Hepatic stellate cell (primary cell): ENCODE data around the gene AKR1E2.

Experiments used
- DNase-seq: peaks from one replicate; pipeline ENCODE4 v3.0.0; 2011; ENCODE audit warnings: low spot score

AKR1E2 gene

DNA sequence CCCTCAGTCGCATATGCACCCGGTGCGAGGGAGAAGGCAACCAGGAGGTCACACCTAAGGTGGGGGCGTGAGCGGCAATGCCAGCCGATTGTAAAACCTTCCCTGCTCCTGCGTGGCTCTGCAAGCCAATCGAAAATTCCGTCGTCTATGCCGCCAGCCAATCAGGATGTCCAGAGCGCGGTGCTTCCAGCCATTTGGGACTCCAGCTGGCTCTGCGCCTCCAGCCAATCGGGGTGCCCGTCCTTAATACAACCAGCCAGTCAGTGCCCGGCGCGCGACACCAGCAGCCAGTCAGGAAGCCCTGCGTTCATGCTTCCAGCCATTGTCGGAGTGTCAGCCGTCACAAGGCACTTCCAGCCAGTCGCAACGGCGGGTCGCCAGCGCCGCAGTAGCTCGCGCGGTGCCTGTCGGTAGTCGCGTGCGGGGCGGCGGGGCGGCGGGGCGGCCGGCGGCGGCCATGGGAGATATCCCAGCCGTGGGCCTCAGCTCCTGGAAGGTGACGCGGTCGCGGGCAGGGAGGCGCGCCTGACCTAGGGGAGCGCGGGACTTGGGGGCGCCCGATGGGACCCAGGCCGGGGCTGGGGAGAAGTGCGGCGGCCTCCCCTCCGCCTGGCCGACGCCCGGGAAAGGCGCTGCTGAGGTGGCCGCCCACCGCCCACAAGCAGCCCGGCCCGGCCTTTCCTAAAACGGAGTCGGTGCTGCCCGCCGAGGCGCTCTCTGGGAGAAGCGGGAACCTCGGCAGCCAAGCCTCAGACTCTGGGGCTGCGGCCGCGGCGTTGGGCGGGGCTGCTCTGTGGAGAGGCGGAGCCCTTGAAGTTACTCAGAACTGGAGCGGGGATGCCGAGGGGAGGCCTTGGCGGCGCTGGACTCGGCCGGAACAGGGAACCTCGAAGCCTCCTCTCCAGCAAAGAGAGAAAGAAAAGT is at the start of gene AKR1E2:
AKR1E2 (plus strand) TSS at position 340 of the 924 bp plus-strand sequence; CDS start at position 458, 118 bp downstream.
- DNase-seq, result peak; percentile 88

DNA sequence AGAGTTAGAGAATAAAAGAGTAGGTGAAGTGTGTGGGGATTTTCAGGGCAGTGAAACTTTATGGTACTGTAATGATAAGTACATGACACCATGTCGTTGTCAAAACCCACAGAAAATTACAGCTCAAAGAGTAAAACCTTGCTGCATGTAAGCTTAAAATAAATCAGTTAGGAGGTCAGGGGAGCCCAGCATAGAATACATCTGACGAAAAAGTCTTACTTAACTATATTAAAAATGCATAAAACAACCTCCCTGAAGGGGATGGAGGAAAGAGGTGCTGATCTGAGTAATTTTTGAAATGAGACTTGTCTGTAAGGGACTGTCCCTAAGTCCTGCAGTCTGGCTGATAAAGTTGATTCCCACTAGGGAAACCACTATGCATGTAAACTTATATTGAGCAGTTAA is 49.8 kb upstream of the AKR1E2 start:
- no peak for DNase-seq

DNA sequence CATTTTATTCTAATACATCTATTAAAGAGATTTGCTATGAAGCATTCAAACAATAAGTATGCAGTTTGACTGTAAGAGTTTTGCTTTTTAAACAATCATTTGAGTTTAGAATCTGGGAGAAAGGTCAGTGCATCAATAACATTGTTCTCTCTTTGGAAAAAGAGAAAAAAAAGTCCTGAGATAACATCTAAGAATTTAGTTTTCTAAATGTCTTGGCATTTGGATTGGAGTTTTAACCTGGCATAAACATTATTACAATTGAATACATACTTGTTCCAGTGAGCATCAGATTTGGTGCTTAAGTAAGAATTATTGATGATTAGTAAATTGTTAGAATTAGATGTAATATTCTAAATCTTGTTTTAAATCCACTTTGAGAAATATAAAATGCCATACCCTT is 47.2 kb upstream of the AKR1E2 start:
- DNase-seq, result no peak

DNA sequence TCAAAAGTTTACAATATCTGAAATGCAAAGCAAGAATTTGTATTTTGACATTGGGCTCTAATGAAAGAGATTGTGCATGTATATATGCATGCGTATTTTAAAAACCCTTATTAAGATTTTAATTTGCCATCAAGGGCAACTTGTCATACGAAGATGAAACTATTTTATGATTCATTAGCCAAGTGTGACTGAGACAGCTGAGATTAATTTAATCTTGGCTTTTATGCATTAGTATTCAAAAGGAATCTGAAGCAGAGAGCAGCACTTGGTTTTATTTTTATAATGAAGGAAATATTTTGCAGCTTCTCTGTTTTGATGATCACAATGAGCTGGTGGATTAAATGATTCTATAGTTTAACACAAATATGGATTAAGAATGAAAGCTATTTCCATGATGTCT is 45.9 kb upstream of the AKR1E2 start:
- DNase-seq, result no peak

DNA sequence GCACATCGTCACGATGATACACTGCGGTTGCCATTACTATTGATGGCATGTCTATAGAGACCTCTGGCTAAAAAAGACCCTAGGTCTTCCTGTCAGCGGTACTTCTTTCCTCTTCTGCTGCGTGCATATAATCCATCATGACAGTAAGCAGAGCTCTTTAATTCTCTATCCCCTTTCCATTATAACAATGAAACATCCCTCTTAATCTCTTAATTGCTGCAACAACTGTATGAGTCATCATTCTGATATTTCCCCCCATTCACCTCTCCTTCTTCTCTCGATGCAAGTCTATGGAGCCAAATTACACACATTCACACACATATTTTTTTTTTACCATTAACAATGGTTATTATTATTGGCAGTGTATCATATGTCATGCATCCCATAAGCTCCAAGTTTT is 45.2 kb upstream of the AKR1E2 start:
- no peak for DNase-seq

DNA sequence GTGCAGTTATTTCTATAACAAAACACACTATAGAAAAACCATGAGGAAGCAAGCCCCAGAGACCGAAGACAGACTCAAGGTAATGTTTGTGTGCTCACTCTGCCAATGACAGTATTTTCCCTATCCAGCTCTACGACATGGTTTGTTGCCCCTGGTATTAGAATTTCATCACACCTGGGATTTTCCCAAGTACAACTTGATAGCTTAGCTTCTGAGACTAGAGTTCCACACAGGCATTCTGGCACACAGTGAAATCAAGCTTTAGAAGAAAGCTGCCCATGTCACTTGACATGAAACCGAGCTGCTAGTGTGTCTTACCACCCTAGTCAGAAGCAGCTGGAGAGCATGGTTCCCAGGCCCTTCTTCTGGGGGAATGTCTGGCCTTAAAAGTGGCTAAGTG is 44.1 kb upstream of the AKR1E2 start:
- DNase-seq, result no peak

DNA sequence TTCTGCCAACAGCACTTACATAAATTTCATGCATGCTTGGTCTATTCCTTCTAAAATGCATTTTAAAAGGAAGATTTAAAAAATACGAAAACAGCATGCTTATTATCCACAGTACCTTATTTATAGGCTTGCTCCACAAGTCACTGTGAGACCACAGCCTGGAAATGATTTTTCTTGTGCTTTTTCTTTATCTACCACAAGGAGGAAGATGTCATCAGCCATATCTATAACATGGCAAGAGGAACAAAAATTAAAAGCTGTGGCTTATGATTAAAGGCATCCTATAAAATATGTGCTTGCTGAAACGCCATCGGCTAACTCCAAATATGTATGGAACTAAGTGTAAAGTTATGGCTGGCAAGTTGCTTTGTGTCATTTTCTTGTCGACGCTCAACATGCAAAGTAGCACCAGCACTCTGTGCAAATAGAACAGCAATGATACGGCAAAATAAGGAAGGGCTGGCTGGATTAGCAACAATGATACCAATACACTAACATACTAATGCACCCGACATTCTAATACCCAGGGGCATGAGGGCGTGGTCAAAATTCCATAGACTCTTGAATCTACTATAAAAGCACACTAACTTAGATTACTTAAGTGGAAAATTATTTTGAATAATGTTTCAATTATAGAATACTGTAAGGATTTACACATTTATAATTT is 41.2 kb upstream of the AKR1E2 start:
- no peak for DNase-seq

DNA sequence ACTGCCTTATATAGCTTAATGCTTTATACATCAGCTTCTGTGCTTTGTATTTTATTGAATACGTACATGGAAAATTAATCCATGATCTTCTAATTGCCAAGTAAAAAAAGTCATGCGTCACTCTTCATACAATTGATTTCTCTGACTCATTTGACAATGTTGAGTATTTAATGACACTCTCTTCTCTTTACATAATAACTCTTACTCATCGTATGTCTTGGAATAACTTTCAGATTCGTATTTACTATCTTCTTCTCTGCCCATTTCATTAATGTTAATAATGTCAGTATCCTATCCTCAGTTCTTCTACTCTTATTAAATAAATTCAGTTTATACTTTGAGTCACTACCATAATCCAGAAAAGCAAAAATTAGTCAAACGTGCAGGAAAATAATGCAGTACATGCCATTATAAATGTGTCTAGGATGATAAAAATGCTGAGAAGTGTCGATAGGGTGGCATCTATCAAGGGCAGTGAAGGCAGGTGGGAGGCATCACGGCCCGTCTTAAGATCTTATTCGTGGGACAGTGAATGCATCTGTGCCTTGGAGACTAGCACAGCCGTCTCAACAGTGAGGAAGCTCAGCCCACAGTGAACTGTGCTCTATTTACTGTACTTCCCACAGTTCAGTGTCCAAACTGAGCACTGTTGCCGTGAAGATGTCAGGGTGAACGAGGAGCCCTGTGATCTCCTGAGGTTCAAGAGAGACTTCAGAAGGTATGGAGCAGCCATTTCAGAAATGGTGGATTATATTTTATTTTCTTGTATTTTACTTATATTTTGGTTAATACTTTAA is 39.8 kb upstream of the AKR1E2 start:
- no peak for DNase-seq

DNA sequence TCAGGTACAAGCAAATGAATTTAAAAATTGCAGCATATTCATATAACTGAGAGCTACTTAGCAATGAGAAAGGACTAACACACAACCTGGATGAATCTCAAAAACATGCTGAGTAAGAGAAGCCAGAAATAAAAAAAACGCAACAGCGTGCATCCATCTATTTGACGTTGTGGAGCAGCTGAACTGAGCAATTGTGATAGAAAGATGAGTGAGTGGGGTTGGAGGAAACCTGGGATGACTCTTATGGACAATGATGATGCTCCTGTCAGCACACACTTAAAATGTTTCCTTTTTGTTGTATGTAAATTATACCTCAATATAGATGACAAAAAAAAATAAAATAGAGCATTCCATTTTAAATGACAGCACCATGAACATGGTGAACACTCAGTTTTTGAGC is 36.0 kb upstream of the AKR1E2 start:
- DNase-seq, result no peak

- no peak for DNase-seq
Measured at GRCh38 chr10:4790922-4791321, 35.1 kb upstream of the AKR1E2 start.

GRCh38 chr10:4792381-4792780 is 33.6 kb upstream of the AKR1E2 start:
- DNase-seq, result no peak

DNA sequence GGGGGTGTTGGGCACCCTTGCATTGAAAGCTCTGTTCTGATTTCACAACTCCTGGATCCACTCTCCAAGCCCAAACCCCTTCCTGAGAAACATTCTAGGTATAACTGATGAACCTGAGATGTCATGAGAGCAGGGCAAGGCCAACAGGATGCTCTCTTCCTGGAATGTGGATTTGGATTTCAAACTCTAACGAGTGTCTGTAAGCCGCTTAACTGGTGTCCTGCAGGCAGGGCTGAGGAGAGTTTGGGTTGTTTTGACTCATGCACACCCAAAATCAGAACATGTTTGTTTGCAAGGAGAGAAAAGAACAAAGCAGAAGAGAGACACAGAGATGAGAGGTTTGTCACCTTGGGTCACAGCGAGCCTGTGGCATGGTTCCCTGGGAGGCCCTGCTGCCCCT is 24.6 kb upstream of the AKR1E2 start:
- DNase-seq, result no peak

GRCh38 chr10:4802711-4803487 is 23.1 kb upstream of the AKR1E2 start:
- no peak for DNase-seq

DNA sequence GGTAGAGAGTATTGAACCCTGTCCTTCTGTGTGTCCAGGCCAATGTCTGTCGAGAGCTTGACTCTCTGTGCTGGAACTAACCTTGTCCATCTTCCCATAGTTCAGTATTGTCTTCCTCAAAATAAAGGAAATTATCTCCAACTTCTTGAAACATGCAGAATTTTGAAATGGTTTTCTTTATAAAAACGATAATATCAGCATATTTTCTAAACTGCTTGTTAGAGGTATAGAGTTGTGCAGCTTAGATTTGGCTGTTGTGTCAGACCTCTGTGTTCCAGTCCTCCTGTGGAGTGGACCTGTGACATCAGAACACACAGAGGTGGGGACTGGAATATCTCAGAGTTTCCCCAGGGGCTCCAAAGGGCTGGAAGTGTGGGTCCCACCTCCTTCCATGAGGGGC is 22.2 kb upstream of the AKR1E2 start:
- no peak for DNase-seq

GRCh38 chr10:4804465-4804864 is 21.5 kb upstream of the AKR1E2 start:
- peak; percentile 35 for DNase-seq

DNA sequence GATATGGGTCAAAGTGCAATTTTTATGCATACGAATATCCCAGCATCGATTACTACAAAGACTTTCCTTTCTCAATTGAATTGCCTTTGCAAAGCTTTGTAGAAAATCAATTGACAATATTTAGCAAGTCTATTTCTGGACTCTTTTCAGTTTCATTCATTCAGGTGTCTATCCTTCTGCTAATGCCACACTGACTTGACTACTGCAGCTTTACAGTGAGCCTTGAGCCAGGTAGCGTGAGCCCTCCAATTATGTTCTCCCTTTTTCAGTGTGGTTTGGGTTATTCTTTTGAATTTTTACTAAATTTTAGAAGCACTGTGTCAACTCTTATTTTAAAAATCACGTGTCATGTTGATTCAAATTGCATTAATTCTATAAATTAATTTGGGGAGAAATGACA is 19.5 kb upstream of the AKR1E2 start:
- DNase-seq, result no peak

DNA sequence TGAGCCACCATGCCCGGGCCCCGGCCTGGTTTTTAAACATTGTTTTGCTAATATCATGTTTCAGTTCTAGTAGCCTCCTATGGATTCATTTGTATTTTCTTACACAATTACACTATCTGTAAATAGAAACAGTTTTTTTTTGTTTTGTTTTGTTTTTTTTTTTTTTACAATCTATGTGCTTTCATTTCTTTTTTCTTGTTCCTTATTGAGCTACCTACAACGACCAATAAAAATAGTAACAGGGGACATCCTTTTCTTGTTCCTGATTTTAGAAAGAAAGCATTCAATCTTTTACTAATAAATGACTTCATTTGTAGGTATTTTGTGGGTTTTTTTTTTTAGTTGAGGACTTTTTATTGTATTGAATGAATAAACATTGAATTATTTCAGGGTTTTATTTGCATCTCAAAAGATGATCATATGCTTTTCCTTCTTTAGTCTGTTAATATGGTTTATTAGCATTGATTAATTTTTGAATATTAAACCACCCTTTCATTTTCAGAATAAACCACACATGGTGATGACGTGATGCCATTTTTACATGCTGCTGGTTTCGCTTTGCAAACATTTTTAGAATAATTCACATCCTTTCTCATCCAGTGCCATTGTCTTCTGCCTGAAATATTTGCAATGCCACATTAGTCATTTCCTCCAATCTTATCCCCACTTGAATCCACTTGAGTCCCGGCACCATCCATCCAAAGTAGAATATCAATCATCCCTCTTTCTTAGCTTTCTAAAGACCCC is 18.1 kb upstream of the AKR1E2 start:
- DNase-seq, result peak; percentile 60

DNA sequence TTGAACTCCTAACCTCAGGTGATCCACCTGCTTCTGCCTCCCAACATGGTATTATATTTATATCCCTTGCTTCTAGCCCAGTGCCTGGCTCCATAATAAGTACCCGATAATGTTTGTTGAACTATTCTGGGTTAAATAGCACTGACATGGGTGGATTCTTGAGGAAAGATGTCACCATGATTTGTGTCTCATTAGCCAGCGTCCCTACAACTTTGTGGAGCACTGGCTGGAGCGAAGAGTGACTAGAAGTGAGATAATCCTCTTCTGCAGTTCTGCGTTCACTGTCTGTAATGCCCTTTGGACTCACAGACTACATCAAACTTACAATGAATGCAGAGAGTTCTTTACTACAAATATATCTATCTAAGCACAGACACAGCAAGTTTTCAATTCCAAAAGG is 16.9 kb upstream of the AKR1E2 start:
- no peak for DNase-seq

DNA sequence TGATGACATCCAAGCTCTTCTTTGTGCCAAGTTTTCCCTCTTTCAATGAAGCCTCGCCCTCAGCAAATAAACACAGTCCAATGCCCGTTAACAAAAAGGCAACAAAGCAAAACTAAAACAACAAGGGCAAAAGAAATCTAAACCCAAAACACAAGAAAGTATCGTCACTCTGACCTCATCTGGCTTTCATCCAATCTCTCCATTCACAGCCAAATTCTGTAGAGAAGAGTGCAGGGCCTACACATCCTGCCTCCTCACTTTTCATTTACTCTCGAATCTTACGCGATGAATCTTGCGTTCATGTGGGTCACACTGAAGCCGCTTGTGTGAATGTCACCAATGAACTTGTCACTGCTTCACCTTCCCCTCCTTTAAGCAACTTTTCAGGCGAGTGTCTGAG is 15.9 kb upstream of the AKR1E2 start:
- DNase-seq, result no peak

- DNase-seq, result no peak
Measured at GRCh38 chr10:4812046-4812445, 14.0 kb upstream of the AKR1E2 start.

- peak; percentile 55 for DNase-seq
Measured at GRCh38 chr10:4813023-4813422, 13.0 kb upstream of the AKR1E2 start.
